Measurements from ENCODE around the gene DNAJC28. TPM values are rescaled to one million over a fixed set of nuclear protein-coding genes. Genes with fewer than 3 reads are reported as not detected.

DNAJC28 gene
- total and polyA plus RNA-seq, 12 donors, result 2.2 to 10.1 (median 6.6) TPM

DNA sequence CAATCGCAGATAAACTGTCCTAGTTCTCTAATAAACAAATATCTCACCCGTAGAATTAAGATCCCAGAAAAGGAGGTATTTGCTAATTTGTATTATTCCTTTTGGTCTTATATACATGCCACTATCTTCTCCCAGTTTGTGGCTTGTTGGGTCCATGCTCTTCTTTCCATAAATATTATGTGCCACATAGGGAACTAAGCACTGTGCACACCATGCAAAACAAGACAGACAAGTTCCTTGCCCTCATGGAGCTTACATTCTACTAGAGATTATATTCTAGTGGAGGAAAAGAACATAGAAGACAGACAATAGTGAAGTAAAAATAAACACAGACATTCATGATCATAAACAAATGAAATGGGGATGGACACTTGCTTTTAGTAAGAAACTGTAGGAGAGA is 45.7 kb upstream of the DNAJC28 start:
- TF ChIP-seq, protein P1, sequence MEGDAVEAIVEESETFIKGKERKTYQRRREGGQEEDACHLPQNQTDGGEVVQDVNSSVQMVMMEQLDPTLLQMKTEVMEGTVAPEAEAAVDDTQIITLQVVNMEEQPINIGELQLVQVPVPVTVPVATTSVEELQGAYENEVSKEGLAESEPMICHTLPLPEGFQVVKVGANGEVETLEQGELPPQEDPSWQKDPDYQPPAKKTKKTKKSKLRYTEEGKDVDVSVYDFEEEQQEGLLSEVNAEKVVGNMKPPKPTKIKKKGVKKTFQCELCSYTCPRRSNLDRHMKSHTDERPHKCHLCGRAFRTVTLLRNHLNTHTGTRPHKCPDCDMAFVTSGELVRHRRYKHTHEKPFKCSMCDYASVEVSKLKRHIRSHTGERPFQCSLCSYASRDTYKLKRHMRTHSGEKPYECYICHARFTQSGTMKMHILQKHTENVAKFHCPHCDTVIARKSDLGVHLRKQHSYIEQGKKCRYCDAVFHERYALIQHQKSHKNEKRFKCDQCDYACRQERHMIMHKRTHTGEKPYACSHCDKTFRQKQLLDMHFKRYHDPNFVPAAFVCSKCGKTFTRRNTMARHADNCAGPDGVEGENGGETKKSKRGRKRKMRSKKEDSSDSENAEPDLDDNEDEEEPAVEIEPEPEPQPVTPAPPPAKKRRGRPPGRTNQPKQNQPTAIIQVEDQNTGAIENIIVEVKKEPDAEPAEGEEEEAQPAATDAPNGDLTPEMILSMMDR (IDR thresholded peaks at IDR 0.05), result no peak
- Histone ChIP-seq H3K4me3 (no peak overlapping the region), H3K4me1 (peaks cover 0 to 15% (median 12%) of the 10 kb centered on the region in 9 donors), H3K36me3 (peaks cover 0 to 71% (median 41%) of the 10 kb centered on the region in 9 donors), H3K9me3 (no peaks in the 10 kb centered on the region), H3K27ac (no peak overlapping the region), H3K27me3 (no peaks in the 10 kb centered on the region)
- WGBS, 2 donors, result 97% methylated on average over 2 of the region's 2 CpGs
- intact Hi-C loops (cut with DNase I), result no loop called here
- ATAC-seq (no peak), DNase-seq (no peak)

DNA sequence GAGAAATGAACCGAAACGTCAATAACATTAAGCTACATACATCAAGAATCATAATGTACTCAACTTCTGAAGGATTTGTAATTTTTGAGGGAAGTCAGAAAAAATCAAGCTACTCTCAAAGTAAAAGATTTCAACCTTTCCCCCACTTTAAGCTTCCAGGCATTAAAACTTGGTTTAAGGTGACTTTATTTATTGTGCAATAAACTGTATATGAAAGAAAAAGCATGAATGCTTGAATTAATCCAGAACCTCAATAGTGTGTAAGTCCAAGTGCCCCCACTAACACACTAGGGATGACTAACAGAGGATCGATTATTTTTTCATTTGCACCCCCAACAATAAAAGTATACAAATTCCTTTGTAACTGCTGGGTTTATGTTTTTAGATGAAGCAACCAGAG is 39.5 kb upstream of the DNAJC28 start:
- intact Hi-C loops (cut with DNase I), result no loop called here
- ATAC-seq (no peak), DNase-seq (no peak)
- Histone ChIP-seq H3K4me3 (no peak overlapping the region), H3K9me3 (no peaks in the 10 kb centered on the region), H3K27me3 (no peaks in the 10 kb centered on the region), H3K27ac (no peak overlapping the region), H3K4me1 (no peaks in the 10 kb centered on the region), H3K36me3 (peaks cover 0 to 100% (median 63%) of the 10 kb centered on the region in 9 donors)
- 94 to 95% methylated on average over 3 of the region's 3 CpGs for WGBS, 2 donors
- TF ChIP-seq, protein P1 (IDR thresholded peaks at IDR 0.05), result no peak

DNA sequence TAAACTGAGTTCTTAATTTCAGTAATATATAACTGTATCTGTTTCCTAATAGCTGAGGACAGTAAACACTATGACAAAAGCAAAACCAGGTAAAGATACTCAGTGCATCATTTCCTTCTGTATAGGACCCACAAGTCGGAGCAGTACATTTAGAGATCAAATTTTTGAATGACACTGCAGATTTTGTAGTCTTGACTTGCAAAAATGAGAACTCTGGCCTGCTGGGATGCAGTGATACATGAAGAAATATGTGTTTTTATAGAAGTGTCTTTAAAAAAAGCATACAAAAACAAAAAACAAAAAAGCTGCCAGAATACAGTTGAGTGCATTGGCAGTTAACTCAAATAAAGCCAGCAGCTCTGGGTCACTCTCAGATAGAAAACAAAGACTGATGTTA is 31.4 kb upstream of the DNAJC28 start:
- TF ChIP-seq, protein P1 (IDR thresholded peaks at IDR 0.05), result no peak
- Histone ChIP-seq H3K27ac (no peak overlapping the region), H3K4me1 (peaks cover 0 to 4% (median 0%) of the 10 kb centered on the region in 9 donors), H3K36me3 (peaks cover 0 to 98% (median 32%) of the 10 kb centered on the region in 9 donors), H3K9me3 (no peaks in the 10 kb centered on the region), H3K27me3 (no peaks in the 10 kb centered on the region), H3K4me3 (no peak overlapping the region)
- intact Hi-C loops (cut with DNase I), result no loop called here
- no peak for ATAC-seq
- WGBS, 2 donors, result 83 to 95% methylated on average over 1 of the region's 1 CpG
- DNase-seq, result no peak

DNA sequence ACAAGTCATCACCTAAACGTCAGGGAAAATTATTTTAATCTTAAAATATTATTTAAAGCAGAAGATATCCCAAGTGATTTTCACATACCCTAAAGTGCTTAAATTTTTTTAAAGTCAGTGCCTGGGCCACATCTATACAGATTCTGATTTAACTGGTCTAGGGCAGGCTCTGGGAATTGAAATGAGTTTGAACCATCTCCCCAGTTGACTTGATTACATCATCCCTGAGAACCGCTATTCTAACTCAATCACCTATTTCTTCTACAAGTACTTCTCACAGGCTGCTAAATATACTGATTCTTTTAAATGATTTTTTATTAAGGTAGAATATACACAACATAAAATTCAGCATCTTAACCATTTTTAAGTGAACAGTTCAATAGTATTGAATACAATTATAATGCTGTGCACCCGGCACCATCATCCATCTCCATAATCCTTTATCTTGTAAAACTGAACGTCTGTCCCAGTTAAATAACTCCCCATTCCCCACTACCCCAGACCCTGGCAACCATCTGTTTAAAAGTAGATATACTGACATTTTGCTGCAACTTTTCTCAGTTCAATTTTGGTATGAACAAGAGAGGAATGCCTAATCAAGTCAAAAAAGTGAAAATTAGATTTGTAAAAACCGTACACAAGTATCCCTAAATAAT is 30.9 kb upstream of the DNAJC28 start:
- DNase-seq, result no peak
- Histone ChIP-seq H3K27me3 (no peaks in the 10 kb centered on the region), H3K36me3 (peaks cover 0 to 98% (median 30%) of the 10 kb centered on the region in 9 donors), H3K9me3 (no peaks in the 10 kb centered on the region), H3K4me3 (no peak overlapping the region), H3K27ac (no peak overlapping the region), H3K4me1 (peaks cover 0 to 4% (median 0%) of the 10 kb centered on the region in 9 donors)
- intact Hi-C loops (cut with DNase I), result no loop called here
- WGBS, 2 donors, result 86% methylated on average over 5 of the region's 5 CpGs
- ATAC-seq, result no peak
- TF ChIP-seq, protein P1 (IDR thresholded peaks at IDR 0.05), result no peak

All from heart right ventricle (tissue), 16 donors.